ENCODE data around the gene PITPNM3.
"Not testable (repeated sequence)": the region's sequence is repeated elsewhere in the genome, so short reads cannot be mapped to it uniquely, and the experiment has no call there.

PITPNM3 gene

GRCh38 chr17:6496116-6496481 is 60.3 kb downstream of the PITPNM3 start:
- in situ Hi-C loops (cut with HindIII; ENCODE audit: low pct_unique_long_range_greater_than_20kb, low sequenced_read_pairs), result no loop called here
- no peak for TF ChIP-seq JUND (IDR thresholded peaks at IDR 0.05; ENCODE audit: low read depth)
- no peak for DNase-seq (ENCODE audit: low read depth in 1 of 2, low spot score in 1 of 2)

GRCh38 chr17:6495450-6496115 is 60.8 kb downstream of the PITPNM3 start:
- DNase-seq (ENCODE audit: low read depth in 1 of 2, low spot score in 1 of 2), result no peak
- no peak for TF ChIP-seq JUND (IDR thresholded peaks at IDR 0.05; ENCODE audit: low read depth)
- in situ Hi-C loops (cut with HindIII; ENCODE audit: low pct_unique_long_range_greater_than_20kb, low sequenced_read_pairs), result no loop called here

GRCh38 chr17:6494239-6494941 is 62.0 kb downstream of the PITPNM3 start:
- no peak for DNase-seq (ENCODE audit: low read depth in 1 of 2, low spot score in 1 of 2)
- in situ Hi-C loops (cut with HindIII; ENCODE audit: low pct_unique_long_range_greater_than_20kb, low sequenced_read_pairs), result no loop called here
- TF ChIP-seq JUND (IDR thresholded peaks at IDR 0.05; ENCODE audit: low read depth), result no peak

- TF ChIP-seq JUND (IDR thresholded peaks at IDR 0.05; ENCODE audit: low read depth), result no peak
- in situ Hi-C loops (cut with HindIII; ENCODE audit: low pct_unique_long_range_greater_than_20kb, low sequenced_read_pairs), result no loop called here
- no peak for DNase-seq (ENCODE audit: low read depth in 1 of 2, low spot score in 1 of 2)
Observed at GRCh38 chr17:6492892-6493674, 63.3 kb downstream of the PITPNM3 start.

- in situ Hi-C loops (cut with HindIII; ENCODE audit: low pct_unique_long_range_greater_than_20kb, low sequenced_read_pairs), result no loop called here
- no peak for TF ChIP-seq JUND (IDR thresholded peaks at IDR 0.05; ENCODE audit: low read depth)
- DNase-seq (ENCODE audit: low read depth in 1 of 2, low spot score in 1 of 2), result no peak
Observed at GRCh38 chr17:6491071-6491700, 65.2 kb downstream of the PITPNM3 start.

- in situ Hi-C loops (cut with HindIII; ENCODE audit: low pct_unique_long_range_greater_than_20kb, low sequenced_read_pairs), result no loop called here
- TF ChIP-seq JUND (IDR thresholded peaks at IDR 0.05; ENCODE audit: low read depth), result no peak
- no peak for DNase-seq (ENCODE audit: low read depth in 1 of 2, low spot score in 1 of 2)
Observed at GRCh38 chr17:6489016-6489550, 67.3 kb downstream of the PITPNM3 start.

GRCh38 chr17:6488008-6488539 is 68.3 kb downstream of the PITPNM3 start:
- no peak for TF ChIP-seq JUND (IDR thresholded peaks at IDR 0.05; ENCODE audit: low read depth)
- in situ Hi-C loops (cut with HindIII; ENCODE audit: low pct_unique_long_range_greater_than_20kb, low sequenced_read_pairs), result no loop called here
- DNase-seq (ENCODE audit: low read depth in 1 of 2, low spot score in 1 of 2), result no peak

- in situ Hi-C loops (cut with HindIII; ENCODE audit: low pct_unique_long_range_greater_than_20kb, low sequenced_read_pairs), result no loop called here
- no peak for DNase-seq (ENCODE audit: low read depth in 1 of 2, low spot score in 1 of 2)
- TF ChIP-seq JUND (IDR thresholded peaks at IDR 0.05; ENCODE audit: low read depth), result no peak
Observed at GRCh38 chr17:6487251-6488007, 68.9 kb downstream of the PITPNM3 start.

- in situ Hi-C loops (cut with HindIII; ENCODE audit: low pct_unique_long_range_greater_than_20kb, low sequenced_read_pairs), result no loop called here
- no peak for DNase-seq (ENCODE audit: low read depth in 1 of 2, low spot score in 1 of 2)
- no peak for TF ChIP-seq JUND (IDR thresholded peaks at IDR 0.05; ENCODE audit: low read depth)
Observed at GRCh38 chr17:6485646-6486412, 70.5 kb downstream of the PITPNM3 start.

- TF ChIP-seq JUND (IDR thresholded peaks at IDR 0.05; ENCODE audit: low read depth), result no peak
- DNase-seq (ENCODE audit: low read depth in 1 of 2, low spot score in 1 of 2), result no peak
- in situ Hi-C loops (cut with HindIII; ENCODE audit: low pct_unique_long_range_greater_than_20kb, low sequenced_read_pairs), result no loop called here
Observed at GRCh38 chr17:6483507-6483906, 72.8 kb downstream of the PITPNM3 start.

- in situ Hi-C loops (cut with HindIII; ENCODE audit: low pct_unique_long_range_greater_than_20kb, low sequenced_read_pairs); DNase-seq (ENCODE audit: low read depth in 1 of 2, low spot score in 1 of 2): not testable (repeated sequence)
Observed at GRCh38 chr17:6482796-6483195, 73.6 kb downstream of the PITPNM3 start.

Measured in T47D (cell line).